Measurements from ENCODE around the gene CLSTN2. TPM values are rescaled to one million over a fixed set of nuclear protein-coding genes. Genes with fewer than 3 reads are reported as not detected.

CLSTN2 gene
- total and polyA plus RNA-seq, 3 donors from 2014 or later, result 3.1 to 5.7 (median 3.8) TPM

- DNase-seq, result no peak
- Histone ChIP-seq H3K36me3 (ENCODE audit: low read depth, missing control alignments) (no peaks in the 10 kb centered on the region), H3K27me3 (no peaks in the 10 kb centered on the region), H3K9me3 (no peaks in the 10 kb centered on the region), H3K27ac (no peak overlapping the region), H3K4me1 (peaks cover 12% of the 10 kb centered on the region), H3K4me3 (no peak overlapping the region)
- intact Hi-C loops (cut with DNase I; ENCODE audit: low total_unique reads), result no loop called here
- WGBS, 2 donors, result 38 to 65% methylated on average over 4 to 5 of the region's 5 CpGs
- TF ChIP-seq, protein P1, sequence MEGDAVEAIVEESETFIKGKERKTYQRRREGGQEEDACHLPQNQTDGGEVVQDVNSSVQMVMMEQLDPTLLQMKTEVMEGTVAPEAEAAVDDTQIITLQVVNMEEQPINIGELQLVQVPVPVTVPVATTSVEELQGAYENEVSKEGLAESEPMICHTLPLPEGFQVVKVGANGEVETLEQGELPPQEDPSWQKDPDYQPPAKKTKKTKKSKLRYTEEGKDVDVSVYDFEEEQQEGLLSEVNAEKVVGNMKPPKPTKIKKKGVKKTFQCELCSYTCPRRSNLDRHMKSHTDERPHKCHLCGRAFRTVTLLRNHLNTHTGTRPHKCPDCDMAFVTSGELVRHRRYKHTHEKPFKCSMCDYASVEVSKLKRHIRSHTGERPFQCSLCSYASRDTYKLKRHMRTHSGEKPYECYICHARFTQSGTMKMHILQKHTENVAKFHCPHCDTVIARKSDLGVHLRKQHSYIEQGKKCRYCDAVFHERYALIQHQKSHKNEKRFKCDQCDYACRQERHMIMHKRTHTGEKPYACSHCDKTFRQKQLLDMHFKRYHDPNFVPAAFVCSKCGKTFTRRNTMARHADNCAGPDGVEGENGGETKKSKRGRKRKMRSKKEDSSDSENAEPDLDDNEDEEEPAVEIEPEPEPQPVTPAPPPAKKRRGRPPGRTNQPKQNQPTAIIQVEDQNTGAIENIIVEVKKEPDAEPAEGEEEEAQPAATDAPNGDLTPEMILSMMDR (IDR thresholded peaks at IDR 0.05), result no peak
- TF ChIP-seq POLR2A (IDR thresholded peaks at IDR 0.05), result no peak
Measured at GRCh38 chr3:140166861-140167599, 232.0 kb downstream of the CLSTN2 start.

DNA sequence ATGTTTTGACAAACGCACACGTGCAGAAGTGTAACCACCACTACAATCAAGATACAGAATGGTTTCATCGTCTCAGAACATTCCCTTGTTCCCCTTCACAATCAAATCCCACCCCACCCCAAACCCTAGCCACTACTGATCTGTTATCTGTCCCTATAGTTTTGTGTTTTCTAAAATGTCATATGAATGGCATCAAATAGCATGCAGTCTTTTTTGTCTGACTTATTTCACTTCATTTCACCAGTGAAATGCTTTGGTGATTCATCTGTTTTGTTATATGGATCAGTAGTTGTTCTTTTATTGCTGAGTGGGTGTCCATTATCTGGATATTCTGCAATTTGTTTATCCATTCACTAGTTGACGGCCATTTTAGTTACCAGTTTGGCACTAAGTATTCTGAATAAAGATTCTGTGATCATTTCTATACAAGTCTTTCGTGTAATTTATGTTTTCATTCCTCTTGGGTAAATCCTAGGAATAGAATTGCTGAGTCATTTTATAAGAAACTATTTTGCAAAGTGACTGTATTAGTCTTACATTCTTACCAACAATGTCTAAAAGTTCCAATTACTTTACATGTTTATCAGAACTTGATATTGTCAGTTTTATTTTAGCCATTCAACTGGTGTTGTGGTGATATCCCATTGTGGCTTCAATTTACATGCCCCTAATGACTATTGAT lies 232.8 kb downstream of the CLSTN2 start:
- no peaks in the 10 kb centered on the region for H3K36me3 ChIP-seq (ENCODE audit: low read depth, missing control alignments)
- no peak overlapping the region for H3K27ac ChIP-seq
- no peaks in the 10 kb centered on the region for H3K27me3 ChIP-seq
- peaks cover 12% of the 10 kb centered on the region for H3K4me1 ChIP-seq
- TF ChIP-seq, protein P1 (IDR thresholded peaks at IDR 0.05), result no peak
- no peak for TF ChIP-seq POLR2A (IDR thresholded peaks at IDR 0.05)
- intact Hi-C loops (cut with DNase I; ENCODE audit: low total_unique reads), result no loop called here
- H3K9me3 ChIP-seq, result no peaks in the 10 kb centered on the region
- 83 to 86% methylated on average over 5 of the region's 5 CpGs for WGBS, 2 donors
- no peak for DNase-seq
- no peak overlapping the region for H3K4me3 ChIP-seq

GRCh38 chr3:140170612-140171011 lies 235.6 kb downstream of the CLSTN2 start:
- TF ChIP-seq, protein P1 (IDR thresholded peaks at IDR 0.05), result no peak
- no peak for TF ChIP-seq POLR2A (IDR thresholded peaks at IDR 0.05)
- DNase-seq, result no peak
- no peaks in the 10 kb centered on the region for H3K27me3 ChIP-seq
- no peak overlapping the region for H3K4me3 ChIP-seq
- no peak overlapping the region for H3K27ac ChIP-seq
- no peaks in the 10 kb centered on the region for H3K9me3 ChIP-seq
- intact Hi-C loops (cut with DNase I; ENCODE audit: low total_unique reads), result no loop called here
- 90 to 91% methylated on average over 1 of the region's 1 CpG for WGBS, 2 donors
- H3K4me1 ChIP-seq, result peaks cover 12% of the 10 kb centered on the region
- H3K36me3 ChIP-seq (ENCODE audit: low read depth, missing control alignments), result no peaks in the 10 kb centered on the region

DNA sequence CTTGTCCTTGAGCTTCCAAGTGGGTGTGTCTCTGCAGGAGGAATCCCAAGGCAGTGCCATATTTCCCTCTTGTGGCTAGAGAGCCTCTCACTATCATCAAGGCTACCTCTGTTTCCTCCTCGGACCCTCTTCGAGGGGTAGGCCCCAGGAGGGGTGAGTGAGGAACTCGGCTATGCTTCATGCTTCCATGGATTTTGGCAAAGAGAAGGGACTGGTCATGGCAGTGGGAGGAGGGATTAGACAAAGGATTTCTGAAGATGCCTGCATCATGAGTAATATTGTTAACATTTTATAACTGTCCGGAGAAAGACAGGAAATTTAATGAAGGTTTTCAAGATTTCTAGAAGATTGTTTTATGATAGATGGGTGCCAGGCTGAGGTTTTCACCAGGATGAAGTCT lies 241.5 kb downstream of the CLSTN2 start:
- TF ChIP-seq, protein P1 (IDR thresholded peaks at IDR 0.05), result no peak
- no peak for DNase-seq
- intact Hi-C loops (cut with DNase I; ENCODE audit: low total_unique reads), result no loop called here
- H3K4me3 ChIP-seq, result no peak overlapping the region
- no peaks in the 10 kb centered on the region for H3K36me3 ChIP-seq (ENCODE audit: low read depth, missing control alignments)
- no peaks in the 10 kb centered on the region for H3K4me1 ChIP-seq
- H3K9me3 ChIP-seq, result no peaks in the 10 kb centered on the region
- no peak overlapping the region for H3K27ac ChIP-seq
- H3K27me3 ChIP-seq, result no peaks in the 10 kb centered on the region
- 79 to 92% methylated on average over 4 of the region's 4 CpGs for WGBS, 2 donors
